ENCODE measurements around the gene DRG1. TPM values are rescaled to one million over a fixed set of nuclear protein-coding genes. Genes with fewer than 3 reads are reported as not detected.

The DRG1 gene
- total RNA-seq, 5 donors from 2014 or later (not counting 1 experiment from before 2014, with no cell fraction given): 56.9 to 69.3 (median 62.3) TPM

DNA sequence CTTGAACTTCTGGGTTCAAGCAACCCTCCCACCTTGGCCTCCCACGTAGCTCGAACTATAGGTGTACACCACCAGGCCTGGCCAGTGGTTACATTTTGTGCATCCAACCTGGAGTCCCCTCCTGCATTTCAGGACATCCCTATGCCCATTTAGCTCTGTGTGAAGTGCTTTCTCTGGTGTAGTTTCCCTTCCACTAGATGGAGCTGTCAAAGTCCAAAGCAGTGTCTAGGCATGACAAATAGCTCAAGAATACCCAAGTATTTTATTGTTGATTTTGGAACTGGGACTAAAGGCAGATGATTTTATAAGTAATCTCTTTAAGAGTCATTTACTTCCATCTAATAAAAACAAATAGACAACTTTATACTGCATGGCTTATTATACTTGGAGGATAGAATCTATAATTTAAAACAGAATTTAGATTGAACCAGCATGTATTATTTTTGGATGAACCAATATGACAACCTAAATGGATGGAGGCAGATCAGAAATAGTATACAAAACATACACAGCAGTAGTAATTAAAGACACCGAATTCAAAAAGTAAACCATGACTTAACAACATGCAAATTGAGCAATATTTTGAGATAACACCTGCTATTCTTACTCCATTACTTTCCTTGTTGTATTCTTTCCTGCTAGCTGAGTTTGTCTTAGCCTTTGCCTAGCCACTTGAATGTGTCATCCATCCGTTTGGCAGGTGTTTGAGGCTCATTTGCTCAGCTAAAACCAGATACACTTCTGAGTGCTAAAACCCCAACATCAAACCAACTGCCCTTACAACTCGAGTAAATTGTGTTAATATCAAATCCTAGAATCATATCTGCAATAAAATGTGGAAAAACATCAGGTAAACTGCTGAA is 52.5 kb downstream of the DRG1 start:
- Histone ChIP-seq H3K36me3 (ENCODE audit: control insufficient read depth in 2 of 2, extremely low read depth in 1 of 2, insufficient read depth in 1 of 2, low read length in 1 of 2) (peaks cover 3 to 32% of the 10 kb centered on the region in 2 donors), H3K27me3 (replicated peaks in 1 of 2; ENCODE audit: control insufficient read depth in 2 of 2, extremely low read depth in 1 of 2, insufficient read depth in 2 of 2, low read length in 1 of 2) (no peaks in the 10 kb centered on the region), H3K9me3 (no peaks in the 10 kb centered on the region), H3K4me1 (ENCODE audit: control insufficient read depth in 1 of 2, extremely low read depth in 1 of 2, insufficient read depth in 2 of 2, low read length in 2 of 2) (no peaks in the 10 kb centered on the region), H3K27ac (ENCODE audit: low read length) (no peak overlapping the region), H3K4me3 (ENCODE audit: control insufficient read depth in 1 of 2, extremely low read depth in 1 of 2, low read length in 1 of 2) (no peak overlapping the region)
- WGBS (ENCODE audit: insufficient coverage): 100% methylated on average over 2 of the region's 5 CpGs
- H3K9me3 Mint-ChIP-seq: no peaks in the 10 kb centered on the region
- H3K4me1 Mint-ChIP-seq: no peaks in the 10 kb centered on the region
- CTCF ChIA-PET: interaction anchor here (0.5 to 1.4 kb wide), 12 partner anchors 10 to 203 kb away, joined by 3 to 6 read pairs (median 4); no protein-coding TSS in a partner anchor
- H3K27me3 Mint-ChIP-seq: no peaks in the 10 kb centered on the region
- no peak overlapping the region for H3K4me3 Mint-ChIP-seq
- DNase-seq (peak in 4 of 35 experiments; percentile 1 to 53 (median 2)), ATAC-seq (replicated peaks in 1 of 4) (peak in 3 of 4 experiments; percentile 52 to 59 (median 54))
- H3K27ac Mint-ChIP-seq: peak overlapping the region in 1 of 2 donors; percentile 39
- H3K36me3 Mint-ChIP-seq: peaks cover 15% of the 10 kb centered on the region
- POLR2A ChIA-PET: interaction anchor here (0.6 kb wide), 2 partner anchors 25 to 74 kb away, joined by 6 to 9 read pairs; no protein-coding TSS in a partner anchor

DNA sequence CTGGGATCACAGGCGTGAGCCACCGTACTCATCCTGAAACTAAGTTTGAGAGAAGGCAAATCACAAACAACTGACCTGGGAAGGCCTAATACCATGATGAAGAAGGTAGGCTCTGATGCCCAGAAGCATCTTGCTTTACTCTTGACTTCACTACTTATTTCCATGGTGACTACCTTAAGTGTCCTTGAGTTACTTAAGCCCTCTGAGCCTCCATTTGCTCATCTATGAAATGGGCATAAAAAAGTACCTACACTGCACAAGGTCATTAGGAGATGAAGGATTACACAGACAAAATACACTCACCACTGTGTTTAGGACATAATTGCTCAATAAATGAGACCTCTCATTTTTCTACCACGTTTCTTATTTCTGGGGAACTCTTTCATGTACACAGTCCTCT is 62.3 kb downstream of the DRG1 start:
- H3K4me1 Mint-ChIP-seq: peaks cover 0 to 5% (median 0%) of the 10 kb centered on the region in 3 donors
- ATAC-seq (replicated peaks in 1 of 4) (no peak), DNase-seq (no peak)
- peaks cover 11 to 60% of the 10 kb centered on the region in 2 donors for H3K36me3 ChIP-seq (ENCODE audit: control insufficient read depth in 2 of 2, extremely low read depth in 1 of 2, insufficient read depth in 1 of 2, low read length in 1 of 2)
- ChIA-PET POLR2A (no interaction called here), CTCF (interaction anchor here in 1 of 2 donors (0.7 kb wide), 1 partner anchor 10 kb away, joined by 4 read pairs; no protein-coding TSS in a partner anchor)
- WGBS (ENCODE audit: insufficient coverage): 100% methylated on average over 1 of the region's 3 CpGs
- no peaks in the 10 kb centered on the region for H3K27me3 Mint-ChIP-seq
- H3K9me3 Mint-ChIP-seq: no peaks in the 10 kb centered on the region
- no peaks in the 10 kb centered on the region for H3K27me3 ChIP-seq (replicated peaks in 1 of 2; ENCODE audit: control insufficient read depth in 2 of 2, extremely low read depth in 1 of 2, insufficient read depth in 2 of 2, low read length in 1 of 2)
- H3K4me3 Mint-ChIP-seq: no peak overlapping the region
- H3K4me3 ChIP-seq (ENCODE audit: control insufficient read depth in 1 of 2, extremely low read depth in 1 of 2, low read length in 1 of 2): no peak overlapping the region
- no peaks in the 10 kb centered on the region for H3K9me3 ChIP-seq
- H3K27ac Mint-ChIP-seq: no peak overlapping the region
- no peaks in the 10 kb centered on the region for H3K4me1 ChIP-seq (ENCODE audit: control insufficient read depth in 1 of 2, extremely low read depth in 1 of 2, insufficient read depth in 2 of 2, low read length in 2 of 2)
- H3K36me3 Mint-ChIP-seq: peaks cover 41% of the 10 kb centered on the region
- H3K27ac ChIP-seq (ENCODE audit: low read length): no peak overlapping the region

- H3K9me3 ChIP-seq: no peaks in the 10 kb centered on the region
- no peak overlapping the region for H3K27ac ChIP-seq (ENCODE audit: low read length)
- no peaks in the 10 kb centered on the region for H3K4me1 ChIP-seq (ENCODE audit: control insufficient read depth in 1 of 2, extremely low read depth in 1 of 2, insufficient read depth in 2 of 2, low read length in 2 of 2)
- Mint-ChIP-seq H3K9me3 (no peaks in the 10 kb centered on the region), H3K27me3 (no peaks in the 10 kb centered on the region), H3K27ac (no peak overlapping the region), H3K4me3 (no peak overlapping the region), H3K36me3 (peaks cover 44% of the 10 kb centered on the region), H3K4me1 (peaks cover 0 to 5% (median 0%) of the 10 kb centered on the region in 3 donors)
- no peak for DNase-seq
- H3K4me3 ChIP-seq (ENCODE audit: control insufficient read depth in 1 of 2, extremely low read depth in 1 of 2, low read length in 1 of 2): no peak overlapping the region
- POLR2A ChIA-PET: interaction anchor here in 1 of 2 donors (0.7 kb wide), 1 partner anchor 222 kb away, joined by 4 read pairs; no protein-coding TSS in a partner anchor
- no peak for ATAC-seq (replicated peaks in 1 of 4)
- WGBS (ENCODE audit: insufficient coverage): no CpG with 5 or more reads among the region's 2 CpGs
- CTCF ChIA-PET: interaction anchor here in 1 of 2 donors (0.6 kb wide), 1 partner anchor 14 kb away, joined by 4 read pairs; no protein-coding TSS in a partner anchor
- peaks cover 13 to 61% of the 10 kb centered on the region in 2 donors for H3K36me3 ChIP-seq (ENCODE audit: control insufficient read depth in 2 of 2, extremely low read depth in 1 of 2, insufficient read depth in 1 of 2, low read length in 1 of 2)
- no peaks in the 10 kb centered on the region for H3K27me3 ChIP-seq (replicated peaks in 1 of 2; ENCODE audit: control insufficient read depth in 2 of 2, extremely low read depth in 1 of 2, insufficient read depth in 2 of 2, low read length in 1 of 2)
Measured at GRCh38 chr22:31465307-31465706, 65.9 kb downstream of the DRG1 start.

GRCh38 chr22:31474743-31475142 is 75.3 kb downstream of the DRG1 start:
- H3K36me3 Mint-ChIP-seq: peaks cover 17% of the 10 kb centered on the region

DNA sequence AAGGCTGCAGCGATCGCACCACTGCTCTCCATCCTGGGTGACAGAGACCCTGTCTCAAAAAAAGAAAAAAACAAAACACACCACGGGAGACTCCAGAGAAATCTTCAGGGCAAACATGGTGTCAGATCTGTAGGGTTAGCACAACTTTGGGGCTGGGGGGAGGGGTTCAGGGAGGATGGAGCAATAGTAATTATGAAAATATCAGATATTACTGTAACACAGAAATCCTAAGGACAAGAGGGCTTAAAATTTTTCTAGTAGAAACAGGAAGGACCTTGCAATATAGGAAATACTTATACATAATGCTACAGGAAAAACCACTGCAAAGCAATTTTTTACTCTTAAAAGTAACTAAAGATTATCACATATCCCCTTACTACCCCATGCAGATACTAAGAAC is 76.4 kb downstream of the DRG1 start:
- H3K9me3 ChIP-seq: no peaks in the 10 kb centered on the region
- ChIA-PET CTCF (no interaction called here), POLR2A (no interaction called here)
- no peak overlapping the region for H3K4me3 ChIP-seq (ENCODE audit: control insufficient read depth in 1 of 2, extremely low read depth in 1 of 2, low read length in 1 of 2)
- no peak for DNase-seq
- H3K4me3 Mint-ChIP-seq: no peak overlapping the region
- H3K27ac ChIP-seq (ENCODE audit: low read length): no peak overlapping the region
- H3K4me1 Mint-ChIP-seq: peaks cover 15 to 18% (median 15%) of the 10 kb centered on the region in 3 donors
- H3K27ac Mint-ChIP-seq: no peak overlapping the region
- no peak for ATAC-seq (replicated peaks in 1 of 4)
- no CpG with 5 or more reads among the region's 3 CpGs for WGBS (ENCODE audit: insufficient coverage)
- no peaks in the 10 kb centered on the region for H3K4me1 ChIP-seq (ENCODE audit: control insufficient read depth in 1 of 2, extremely low read depth in 1 of 2, insufficient read depth in 2 of 2, low read length in 2 of 2)
- H3K27me3 Mint-ChIP-seq: no peaks in the 10 kb centered on the region
- no peaks in the 10 kb centered on the region for H3K9me3 Mint-ChIP-seq
- peaks cover 7 to 33% of the 10 kb centered on the region in 2 donors for H3K36me3 ChIP-seq (ENCODE audit: control insufficient read depth in 2 of 2, extremely low read depth in 1 of 2, insufficient read depth in 1 of 2, low read length in 1 of 2)
- no peaks in the 10 kb centered on the region for H3K27me3 ChIP-seq (replicated peaks in 1 of 2; ENCODE audit: control insufficient read depth in 2 of 2, extremely low read depth in 1 of 2, insufficient read depth in 2 of 2, low read length in 1 of 2)
- H3K36me3 Mint-ChIP-seq: peaks cover 20% of the 10 kb centered on the region

More at GRCh38 chr22:31474743-31475142, 75.3 kb downstream of the DRG1 start:
- POLR2A ChIA-PET: interaction anchor here in 1 of 2 donors (0.6 kb wide), 1 partner anchor 222 kb away, joined by 3 read pairs; no protein-coding TSS in a partner anchor
- no CpG with 5 or more reads among the region's 2 CpGs for WGBS (ENCODE audit: insufficient coverage)
- ATAC-seq (replicated peaks in 1 of 4): no peak
- no peaks in the 10 kb centered on the region for H3K4me1 ChIP-seq (ENCODE audit: control insufficient read depth in 1 of 2, extremely low read depth in 1 of 2, insufficient read depth in 2 of 2, low read length in 2 of 2)
- H3K27ac Mint-ChIP-seq: no peak overlapping the region
- CTCF ChIA-PET: interaction anchor here in 1 of 2 donors (0.6 kb wide), 1 partner anchor 129 kb away, joined by 3 read pairs; the partner anchor contains the start of gene PATZ1
- H3K27me3 ChIP-seq (replicated peaks in 1 of 2; ENCODE audit: control insufficient read depth in 2 of 2, extremely low read depth in 1 of 2, insufficient read depth in 2 of 2, low read length in 1 of 2): no peaks in the 10 kb centered on the region
- no peak for DNase-seq
- peaks cover 15 to 18% (median 15%) of the 10 kb centered on the region in 3 donors for H3K4me1 Mint-ChIP-seq
- no peaks in the 10 kb centered on the region for H3K9me3 Mint-ChIP-seq
- no peak overlapping the region for H3K4me3 Mint-ChIP-seq
- no peaks in the 10 kb centered on the region for H3K27me3 Mint-ChIP-seq
- no peaks in the 10 kb centered on the region for H3K9me3 ChIP-seq
- H3K4me3 ChIP-seq (ENCODE audit: control insufficient read depth in 1 of 2, extremely low read depth in 1 of 2, low read length in 1 of 2): no peak overlapping the region
- H3K36me3 ChIP-seq (ENCODE audit: control insufficient read depth in 2 of 2, extremely low read depth in 1 of 2, insufficient read depth in 1 of 2, low read length in 1 of 2): peaks cover 6 to 27% of the 10 kb centered on the region in 2 donors
- H3K27ac ChIP-seq (ENCODE audit: low read length): no peak overlapping the region

DNA sequence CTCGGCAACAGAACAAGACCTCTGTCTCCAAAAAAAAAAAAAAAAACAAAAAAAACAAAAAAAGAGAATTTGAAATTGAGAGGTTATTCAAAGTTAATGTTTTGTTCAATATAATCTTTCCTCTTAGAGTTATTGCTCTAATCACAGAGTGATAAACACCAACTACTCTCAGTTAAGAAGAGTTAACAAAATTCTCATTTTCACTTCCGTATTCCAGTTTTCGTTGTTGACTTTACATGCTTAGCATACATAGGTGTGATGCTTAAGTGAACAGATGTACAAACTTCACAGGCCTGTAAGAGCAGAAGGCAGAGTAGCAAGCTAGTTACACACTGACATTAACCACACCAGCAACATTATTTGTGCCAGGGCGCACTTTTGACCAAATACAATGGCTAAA is 77.9 kb downstream of the DRG1 start:
- WGBS (ENCODE audit: insufficient coverage): no CpG with 5 or more reads among the region's 4 CpGs
- Histone ChIP-seq H3K27me3 (replicated peaks in 1 of 2; ENCODE audit: control insufficient read depth in 2 of 2, extremely low read depth in 1 of 2, insufficient read depth in 2 of 2, low read length in 1 of 2) (no peaks in the 10 kb centered on the region), H3K4me1 (ENCODE audit: control insufficient read depth in 1 of 2, extremely low read depth in 1 of 2, insufficient read depth in 2 of 2, low read length in 2 of 2) (no peaks in the 10 kb centered on the region), H3K9me3 (no peaks in the 10 kb centered on the region), H3K27ac (ENCODE audit: low read length) (no peak overlapping the region), H3K36me3 (ENCODE audit: control insufficient read depth in 2 of 2, extremely low read depth in 1 of 2, insufficient read depth in 1 of 2, low read length in 1 of 2) (peaks cover 7 to 41% of the 10 kb centered on the region in 2 donors), H3K4me3 (ENCODE audit: control insufficient read depth in 1 of 2, extremely low read depth in 1 of 2, low read length in 1 of 2) (no peak overlapping the region)
- Mint-ChIP-seq H3K4me3 (no peak overlapping the region), H3K9me3 (no peaks in the 10 kb centered on the region), H3K4me1 (peaks cover 12 to 17% (median 15%) of the 10 kb centered on the region in 3 donors), H3K36me3 (peaks cover 24% of the 10 kb centered on the region), H3K27ac (no peak overlapping the region), H3K27me3 (no peaks in the 10 kb centered on the region)
- ATAC-seq (replicated peaks in 1 of 4): no peak
- POLR2A ChIA-PET: interaction anchor here in 1 of 2 donors (0.6 kb wide), 1 partner anchor 25 kb away, joined by 6 read pairs; no protein-coding TSS in a partner anchor
- CTCF ChIA-PET: interaction anchor here in 1 of 2 donors (0.7 kb wide), 1 partner anchor 23 kb away, joined by 5 read pairs; no protein-coding TSS in a partner anchor
- no peak for DNase-seq
